NCI-H1436 treated with DMSO at 0.1 percent for 48 hours (cell line): Measurements from ENCODE around the gene PPP2R5E.

Source experiments
- DNase-seq: peaks from one replicate; lab custom pipeline; 2025; lab: John Stamatoyannopoulos, UW

The PPP2R5E gene

GRCh38 chr14:63432228-63432627 lies 110.9 kb downstream of the PPP2R5E start:
- DNase-seq: no peak

- no peak for DNase-seq
These were observed 111.7 kb downstream of the PPP2R5E start for GRCh38 chr14:63431466-63431865.

DNA sequence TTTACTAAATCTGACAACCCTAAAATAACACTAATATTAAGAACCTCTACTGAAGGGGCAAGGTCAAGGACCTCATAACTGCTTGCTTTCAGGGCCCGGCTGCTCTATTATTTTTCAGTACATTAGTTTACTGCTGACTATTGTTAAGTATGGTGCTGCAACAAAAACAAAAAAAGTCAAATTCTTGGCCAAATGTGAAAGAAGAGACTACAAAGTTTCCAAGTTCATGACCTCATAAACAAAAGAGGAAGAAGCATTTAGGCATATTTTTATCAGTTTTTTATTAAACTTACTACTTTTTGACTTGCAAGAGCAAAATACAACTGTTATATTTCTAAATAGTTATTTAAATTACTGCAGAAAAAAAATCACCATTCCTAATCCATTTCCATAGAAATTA lies 114.7 kb downstream of the PPP2R5E start:
- no peak for DNase-seq

- DNase-seq: no peak
These were observed 116.3 kb downstream of the PPP2R5E start for GRCh38 chr14:63426838-63427352.

DNA sequence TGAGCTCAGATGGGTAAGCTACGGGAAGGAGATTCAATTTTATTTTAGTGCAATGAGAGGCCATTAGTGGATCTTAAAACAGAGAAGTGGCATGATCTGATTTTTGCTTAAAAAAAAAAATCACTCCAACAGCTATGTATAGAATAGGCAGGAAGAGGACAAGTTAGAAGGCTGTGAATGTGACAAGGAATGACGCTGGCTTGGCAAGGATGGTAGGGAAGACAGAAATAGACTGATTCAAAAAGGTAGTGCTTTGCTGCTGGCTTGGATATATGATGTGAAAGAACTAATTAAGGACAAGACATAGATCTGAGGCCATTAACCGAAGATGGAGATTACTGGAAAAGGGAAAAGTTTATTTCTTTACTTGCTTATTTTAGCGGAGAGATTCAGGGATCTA lies 119.3 kb downstream of the PPP2R5E start:
- DNase-seq: no peak

DNA sequence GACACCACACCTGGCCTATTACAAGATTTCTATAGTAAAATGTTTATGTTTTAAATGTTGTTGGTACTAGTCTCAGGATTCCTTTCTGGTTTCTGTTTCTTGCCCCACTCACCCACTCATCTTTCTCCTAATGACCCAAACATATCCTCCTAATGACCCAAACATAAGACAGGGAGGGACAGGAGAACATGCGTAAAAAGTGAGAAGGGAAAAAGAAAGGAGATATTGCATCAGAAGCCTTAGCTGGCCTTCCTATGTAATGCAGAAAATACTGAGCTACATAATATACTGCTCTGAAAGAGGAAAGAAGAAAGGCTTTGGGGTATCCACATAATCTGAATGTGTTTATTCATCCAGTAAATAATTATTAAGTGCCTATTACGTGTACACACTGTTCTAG lies 119.8 kb downstream of the PPP2R5E start:
- no peak for DNase-seq

GRCh38 chr14:63421919-63422318 lies 121.3 kb downstream of the PPP2R5E start:
- no peak for DNase-seq

GRCh38 chr14:63421226-63421625 lies 122.0 kb downstream of the PPP2R5E start:
- DNase-seq: no peak

DNA sequence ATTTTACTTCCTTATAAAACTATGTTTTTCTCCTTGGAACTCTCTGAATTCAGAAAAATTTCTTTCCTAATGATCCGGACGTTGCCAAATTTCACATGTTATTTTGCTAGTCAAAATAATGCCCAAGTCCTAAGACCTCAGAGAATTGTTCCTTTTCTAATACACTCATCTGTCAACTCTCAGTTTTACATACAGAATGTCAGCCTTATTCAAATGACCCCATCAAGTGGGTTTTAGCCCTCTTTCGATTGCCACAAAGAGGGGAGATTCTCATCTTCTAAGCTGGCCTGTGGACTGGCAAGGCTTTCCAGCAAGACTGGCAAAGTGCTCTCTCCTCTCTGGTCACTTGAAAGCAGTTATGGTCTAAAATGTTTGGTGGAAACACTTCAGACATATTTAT lies 125.2 kb downstream of the PPP2R5E start:
- DNase-seq: no peak

GRCh38 chr14:63413009-63413408 lies 130.2 kb downstream of the PPP2R5E start:
- DNase-seq: no peak

- DNase-seq: no peak
These were observed 136.8 kb downstream of the PPP2R5E start for GRCh38 chr14:63406333-63406732.

- no peak for DNase-seq
These were observed 137.5 kb downstream of the PPP2R5E start for GRCh38 chr14:63405715-63406114.

GRCh38 chr14:63404906-63405305 lies 138.3 kb downstream of the PPP2R5E start:
- DNase-seq: no peak

DNA sequence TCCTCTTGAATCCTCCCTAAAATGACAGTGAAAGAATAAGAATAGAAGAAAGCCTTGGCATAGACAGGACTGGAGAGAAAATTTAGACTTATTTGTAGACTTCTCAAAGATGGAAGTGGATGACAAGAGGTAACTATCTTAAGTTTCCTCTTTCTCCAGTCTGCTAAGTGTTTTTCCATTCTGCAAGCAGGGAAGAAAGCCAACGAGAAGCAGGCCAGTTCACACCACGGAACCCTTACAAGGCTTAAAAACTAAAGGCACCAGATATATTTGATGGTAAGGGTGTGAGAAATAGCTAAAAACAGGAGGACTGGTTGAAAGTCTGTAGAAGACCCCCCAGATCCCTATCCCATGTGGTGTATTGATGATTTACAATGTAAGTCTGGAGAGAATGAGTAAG lies 141.5 kb downstream of the PPP2R5E start:
- DNase-seq: no peak

DNA sequence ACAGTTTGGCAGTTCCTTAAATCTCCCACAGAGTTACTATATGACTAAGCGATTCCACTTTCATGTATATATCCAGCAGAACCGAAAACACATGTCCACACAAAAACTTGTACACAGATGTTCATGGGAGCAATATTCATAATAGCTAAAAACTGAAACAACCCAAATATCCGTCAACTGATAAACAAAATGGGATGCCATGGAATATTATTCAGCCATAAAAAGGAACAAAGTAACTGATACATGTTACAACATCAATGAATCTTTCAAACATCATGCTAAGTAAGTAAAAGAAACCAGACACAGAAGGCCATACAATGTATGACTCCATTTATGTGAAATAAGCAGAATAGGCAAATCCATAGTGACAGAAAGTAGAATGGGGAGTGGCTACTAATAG lies 144.2 kb downstream of the PPP2R5E start:
- no peak for DNase-seq

- no peak for DNase-seq
These were observed 148.3 kb downstream of the PPP2R5E start for GRCh38 chr14:63394841-63395240.

DNA sequence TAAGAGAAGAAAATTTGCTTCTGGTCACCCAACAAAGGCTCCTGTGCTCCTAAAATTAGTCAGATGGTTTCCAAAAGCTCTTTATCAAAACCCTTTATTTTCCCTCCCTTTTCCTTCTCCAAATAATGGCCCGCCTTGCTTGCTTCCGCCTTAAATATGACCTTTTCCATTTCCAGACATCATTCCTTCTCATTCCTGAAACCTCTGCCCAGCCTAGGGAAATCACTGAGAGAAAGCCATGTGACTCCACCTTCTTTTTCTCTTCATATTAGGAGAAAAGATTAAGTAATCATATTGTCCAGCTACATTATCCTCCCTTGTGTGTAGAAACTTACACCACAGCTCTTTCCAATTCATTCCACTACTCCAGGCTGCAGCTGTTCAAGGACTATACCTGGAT lies 148.7 kb downstream of the PPP2R5E start:
- no peak for DNase-seq

GRCh38 chr14:63393012-63393411 lies 150.2 kb downstream of the PPP2R5E start:
- DNase-seq: no peak

DNA sequence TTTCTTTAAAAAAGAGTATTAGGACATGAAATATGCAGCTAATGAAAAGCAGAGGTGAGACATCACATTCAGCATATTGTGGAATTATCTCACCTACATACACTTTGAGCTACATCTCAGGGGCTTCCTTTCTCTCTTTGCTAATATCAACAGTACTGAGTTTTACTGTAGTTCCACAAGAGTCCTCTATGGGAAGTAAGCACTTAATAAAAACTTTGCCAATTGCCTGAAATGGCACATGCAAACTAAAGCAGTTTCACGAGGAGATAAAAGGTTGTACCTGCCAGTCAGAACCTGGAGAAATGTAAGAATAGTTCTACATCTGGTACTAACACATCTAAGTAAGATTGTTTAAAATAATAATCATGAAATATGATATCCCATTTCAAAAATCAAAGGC lies 150.9 kb downstream of the PPP2R5E start:
- no peak for DNase-seq

- DNase-seq: no peak
These were observed 154.3 kb downstream of the PPP2R5E start for GRCh38 chr14:63388766-63389431.

GRCh38 chr14:63387711-63388110 lies 155.5 kb downstream of the PPP2R5E start:
- no peak for DNase-seq

DNA sequence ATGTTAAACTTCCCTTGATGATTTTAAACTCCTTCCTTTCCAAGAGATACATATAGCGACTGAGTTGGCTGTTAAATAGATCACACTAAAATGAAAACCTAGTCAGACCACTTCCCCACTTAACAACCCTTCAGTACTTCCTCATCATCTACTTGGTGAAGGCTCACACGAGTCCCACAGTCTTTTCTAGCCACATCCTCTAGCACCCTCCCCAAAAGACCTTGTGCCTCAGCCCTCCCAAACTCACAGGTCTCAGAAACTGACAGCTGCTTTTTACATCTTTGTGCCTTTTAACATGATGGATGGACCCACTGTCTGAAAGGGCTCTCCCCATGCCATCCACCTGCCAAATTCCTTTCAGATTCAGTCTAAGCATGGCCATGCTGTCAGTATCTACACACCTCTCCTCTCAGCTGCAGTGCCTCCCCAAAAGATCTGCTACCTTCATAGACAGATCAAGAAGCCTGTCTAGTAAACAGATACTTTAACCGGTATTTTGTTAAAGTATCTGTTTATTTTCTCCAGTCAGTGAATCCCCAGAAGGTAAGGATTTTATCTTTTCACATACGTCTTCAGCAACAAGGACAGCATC lies 159.3 kb downstream of the PPP2R5E start:
- no peak for DNase-seq

- DNase-seq: no peak
These were observed 164.7 kb downstream of the PPP2R5E start for GRCh38 chr14:63378444-63378843.

DNA sequence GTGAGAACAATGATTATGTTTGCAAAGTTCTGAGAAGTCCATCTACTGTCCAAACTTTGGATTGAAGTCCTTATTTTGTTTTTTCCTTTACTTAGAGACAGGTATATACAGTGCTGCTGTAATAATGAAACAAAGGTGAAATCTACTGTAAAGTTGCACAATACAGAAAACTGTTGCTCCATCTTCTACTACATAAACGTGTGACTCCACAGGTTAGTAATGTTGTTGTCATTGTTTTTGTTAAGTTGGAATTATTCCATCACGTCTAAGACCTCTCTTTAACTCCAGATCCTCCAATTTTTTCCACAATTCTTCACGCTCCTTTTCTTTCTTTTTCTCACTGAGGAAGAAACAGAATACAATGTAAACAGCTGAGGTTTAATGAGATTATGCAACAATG lies 167.4 kb downstream of the PPP2R5E start:
- DNase-seq: no peak
